HepG2 (cell line): ENCODE results near the gene THADA. TPM values are rescaled to one million over a fixed set of nuclear protein-coding genes. Genes with fewer than 3 reads are reported as not detected.

ENCODE experiments used
- ATF7 ChIP-seq, 2 experiments: fragments of 450-650 bp in 1 of 2; sonication (generic) in 1 of 2; formaldehyde crosslinking in 1 of 2; IDR thresholded peaks; 2 replicates each; pipeline versions ENCODE4 v1.4.0 to v1.6.1; 2016 to 2020; ENCODE audit warnings: antibody characterized with exemption in 1 of 2, mild to moderate bottlenecking in 1 of 2, missing genetic modification reagents in 1 of 2
- E2F2 ChIP-seq: sonication (generic); formaldehyde crosslinking; IDR thresholded peaks from 2 replicates; pipeline ENCODE4 v1.4.0; 2020; ENCODE audit warnings: missing genetic modification reagents, borderline replicate concordance
- FOXJ3 ChIP-seq: sonication (generic); formaldehyde crosslinking; IDR thresholded peaks from 2 replicates; pipeline ENCODE4 v1.4.0; 2020; ENCODE audit warnings: missing genetic modification reagents, mild to moderate bottlenecking, borderline replicate concordance
- HMG20A ChIP-seq: IDR thresholded peaks from 2 replicates; pipeline ENCODE4 v1.6.1; 2016; ENCODE audit warnings: borderline replicate concordance
- IRF1 ChIP-seq: sonication (generic); formaldehyde crosslinking; IDR thresholded peaks from 2 replicates; pipeline ENCODE4 v1.4.0; 2020; ENCODE audit warnings: low read depth, mild to moderate bottlenecking, missing genetic modification reagents
- NR2C2 ChIP-seq: sonication (generic); formaldehyde crosslinking; IDR thresholded peaks from 2 replicates; pipeline ENCODE4 v1.4.0; 2020; ENCODE audit warnings: missing genetic modification reagents, mild to moderate bottlenecking, moderate library complexity, borderline replicate concordance
- PCBP1 ChIP-seq: fragments of 200-400 bp; formaldehyde crosslinking; IDR thresholded peaks from 2 replicates; pipeline ENCODE4 v1.6.1; 2017; ENCODE audit warnings: mild to moderate bottlenecking, low read depth, low read length, borderline replicate concordance
- PHF20 ChIP-seq: sonication (generic); formaldehyde crosslinking; IDR thresholded peaks from 2 replicates; pipeline ENCODE4 v1.5.0; 2020; ENCODE audit warnings: mild to moderate bottlenecking, missing genetic modification reagents
- POLR2AphosphoS5 ChIP-seq: IDR thresholded peaks from 2 replicates; pipeline ENCODE4 v1.6.1; 2012; ENCODE audit warnings: low read depth, low read length
- SOX13 ChIP-seq, 3 experiments: fragments of 450-650 bp in 1 of 3; sonication (generic) in 1 of 3; formaldehyde crosslinking in 1 of 3; IDR thresholded peaks in 2 of 3; conservative IDR thresholded peaks in 1 of 3; 2 replicates each; pipeline versions ENCODE4 v1.5.0 to v1.6.1; 2016 to 2020; ENCODE audit warnings: antibody characterized with exemption in 1 of 3, mild to moderate bottlenecking in 1 of 3, missing compliant biosample characterization in 1 of 3, missing genetic modification reagents in 1 of 3, moderate library complexity in 1 of 3
- SOX6 ChIP-seq, 2 experiments: fragments of 450-650 bp in 1 of 2; sonication (generic) in 1 of 2; formaldehyde crosslinking in 1 of 2; IDR thresholded peaks; 2 replicates each; pipeline versions ENCODE4 v1.4.0 to v1.6.1; 2017 to 2020; ENCODE audit warnings: antibody characterized with exemption in 1 of 2, mild to moderate bottlenecking in 1 of 2, missing genetic modification reagents in 1 of 2
- TEF ChIP-seq: sonication (generic); formaldehyde crosslinking; IDR thresholded peaks from 2 replicates; pipeline ENCODE4 v1.5.0; 2020; ENCODE audit warnings: missing genetic modification reagents
- ZBTB10 ChIP-seq: sonication (generic); formaldehyde crosslinking; IDR thresholded peaks from 2 replicates; pipeline ENCODE4 v1.4.0; 2020; ENCODE audit warnings: missing genetic modification reagents, borderline replicate concordance
- ZBTB20 ChIP-seq: sonication (generic); formaldehyde crosslinking; IDR thresholded peaks from 2 replicates; pipeline ENCODE4 v1.8.1; 2023; ENCODE audit warnings: missing genetic modification reagents, low read depth, mild to moderate bottlenecking, borderline replicate concordance
- ZIK1 ChIP-seq: sonication (generic); formaldehyde crosslinking; IDR thresholded peaks from 2 replicates; pipeline ENCODE4 v1.5.0; 2020; ENCODE audit warnings: mild to moderate bottlenecking, low read depth, missing genetic modification reagents, borderline replicate concordance
- ZNF430 ChIP-seq: sonication (generic); formaldehyde crosslinking; IDR thresholded peaks from 2 replicates; pipeline ENCODE4 v1.9.0; 2021; ENCODE audit warnings: mild to moderate bottlenecking, missing genetic modification reagents
- ZNF484 ChIP-seq: sonication (generic); formaldehyde crosslinking; IDR thresholded peaks from 2 replicates; pipeline ENCODE4 v1.5.1; 2020; ENCODE audit warnings: mild to moderate bottlenecking, low read depth, missing genetic modification reagents, borderline replicate concordance
- ZNF552 ChIP-seq: sonication (generic); formaldehyde crosslinking; IDR thresholded peaks from 2 replicates; pipeline ENCODE4 v1.9.0; 2022; ENCODE audit warnings: missing genetic modification reagents, mild to moderate bottlenecking, borderline replicate concordance
- ZNF580 ChIP-seq: IDR thresholded peaks from 2 replicates; pipeline ENCODE4 v1.6.1; 2016; ENCODE audit warnings: low read depth, borderline replicate concordance
- ZNF678 ChIP-seq: sonication (generic); formaldehyde crosslinking; IDR thresholded peaks from 2 replicates; pipeline ENCODE4 v1.4.0; 2020; ENCODE audit warnings: mild to moderate bottlenecking, missing genetic modification reagents
- ZNF772 ChIP-seq: sonication (generic); formaldehyde crosslinking; IDR thresholded peaks from 2 replicates; pipeline ENCODE4 v1.5.0; 2020; ENCODE audit warnings: mild to moderate bottlenecking, missing genetic modification reagents
- polyA plus RNA-seq, 8 experiments: library from polyadenylated mRNA; depleted of rRNA in 3 of 8; stranded (reverse) in 7 of 8; unstranded in 1 of 8; fragments of >200 nt; fragmentation: Illumina TruSeq in 4 of 8; extraction: Trizol in 4 of 8; gene quantifications; 2 replicates each; pipeline versions ENCODE4 v1.2.1 to v1.2.3, GENCODE V29; 2011 to 2016; ENCODE audit warnings: low read depth in 4 of 8, missing spikeins in 1 of 8, mixed read lengths in 1 of 8; ENCODE audit not compliant: insufficient read depth in 1 of 8
- total RNA-seq, 5 experiments: library from RNA; depleted of rRNA; stranded (reverse); fragments of >200 nt; fragmentation: Illumina TruSeq; extraction: Trizol; gene quantifications; 2 replicates each; pipeline ENCODE4 v1.2.3, GENCODE V29; 2016; ENCODE audit warnings: low read depth in 1 of 5

Gene THADA
- total and polyA plus RNA-seq, 2 of the 13 experiments (the other 11 are each of a cell fraction or from before 2014, with no cell fraction given): 12.7 to 21.7 TPM

GRCh38 chr2:43223521-43224001, 372.3 kb downstream of the THADA start (continued):
- TF ChIP-seq E2F2: no peak
- TF ChIP-seq IRF1 (CRISPR knock-in tag): no peak
- no peak for TF ChIP-seq PHF20 (CRISPR knock-in tag)
- TF ChIP-seq HMG20A (CRISPR knock-in tag): no peak
- TF ChIP-seq TEF (CRISPR knock-in tag): 0 out of 2 replicates have a peak, but pooled peaks have one; percentile 22
- peak; percentile 40; the same call in 1 of the 2 replicates for TF ChIP-seq POLR2AphosphoS5
- TF ChIP-seq ZNF580 (CRISPR knock-in tag): no peak
- no peak for TF ChIP-seq SOX6 (IDR thresholded peaks at IDR 0.05)
- TF ChIP-seq SOX6 (CRISPR knock-in tag; IDR thresholded peaks at IDR 0.05): no peak
- TF ChIP-seq ZBTB20 (CRISPR knock-in tag): no peak
- no peak for TF ChIP-seq NR2C2 (CRISPR knock-in tag)
- no peak for TF ChIP-seq ZBTB10 (CRISPR knock-in tag)
- no peak for TF ChIP-seq ZNF484 (CRISPR knock-in tag)
- TF ChIP-seq SOX13 (IDR thresholded peaks at IDR 0.05): no peak
- TF ChIP-seq SOX13 (CRISPR knock-in tag; conservative IDR thresholded peaks at IDR 0.05 in 1 of 2, IDR thresholded peaks at IDR 0.05 in 1 of 2): no peak
- no peak for TF ChIP-seq ZNF678
- no peak for TF ChIP-seq FOXJ3 (CRISPR knock-in tag)
- no peak for TF ChIP-seq PCBP1
- no peak for TF ChIP-seq ZIK1 (CRISPR knock-in tag)
- TF ChIP-seq ZNF430 (CRISPR knock-in tag): 0 out of 2 replicates have a peak, but pooled peaks have one; percentile 37
- no peak for TF ChIP-seq ZNF772
- no peak for TF ChIP-seq ZNF552 (CRISPR knock-in tag)
- TF ChIP-seq ATF7 (IDR thresholded peaks at IDR 0.05): no peak
- no peak for TF ChIP-seq ATF7 (CRISPR knock-in tag; IDR thresholded peaks at IDR 0.05)
